WTC11 (cell line): ENCODE data around the gene FAM20C.

Experiments used
- ATF1 ChIP-seq: sonication (generic); formaldehyde crosslinking; IDR thresholded peaks from 2 replicates; pipeline ENCODE4 v1.8.1; 2023; ENCODE audit warnings: mild to moderate bottlenecking, moderate library complexity, missing genetic modification reagents
- ATF2 ChIP-seq: sonication (generic); formaldehyde crosslinking; IDR thresholded peaks from 2 replicates; pipeline ENCODE4 v1.8.1; 2022; ENCODE audit warnings: low read depth, missing genetic modification reagents, borderline replicate concordance
- CTCF ChIP-seq: fragments of 200-600 bp; IDR thresholded peaks from 2 replicates; pipeline ENCODE4 v1.8.0; 2022; ENCODE audit warnings: antibody characterized with exemption
- ETV6 ChIP-seq: sonication (generic); formaldehyde crosslinking; IDR thresholded peaks from 2 replicates; pipeline ENCODE4 v1.8.1; 2022; ENCODE audit warnings: mild to moderate bottlenecking, missing genetic modification reagents
- FOXJ3 ChIP-seq: sonication (generic); formaldehyde crosslinking; IDR thresholded peaks from 2 replicates; pipeline ENCODE4 v1.9.0; 2021; ENCODE audit warnings: missing genetic modification reagents, mild to moderate bottlenecking, borderline replicate concordance
- GABPB1 ChIP-seq: sonication (generic); formaldehyde crosslinking; IDR thresholded peaks from 2 replicates; pipeline ENCODE4 v1.8.1; 2023; ENCODE audit warnings: mild to moderate bottlenecking, missing genetic modification reagents
- MYBL2 ChIP-seq: sonication (generic); formaldehyde crosslinking; IDR thresholded peaks from 2 replicates; pipeline ENCODE4 v1.8.1; 2023; ENCODE audit warnings: mild to moderate bottlenecking, moderate library complexity, missing genetic modification reagents
- NR2C2 ChIP-seq: sonication (generic); formaldehyde crosslinking; IDR thresholded peaks from 2 replicates; pipeline ENCODE4 v1.8.0; 2022; ENCODE audit warnings: mild to moderate bottlenecking, missing genetic modification reagents
- SMAD3 ChIP-seq: sonication (generic); formaldehyde crosslinking; IDR thresholded peaks from 2 replicates; pipeline ENCODE4 v1.8.0; 2022; ENCODE audit warnings: missing genetic modification reagents, mild to moderate bottlenecking, borderline replicate concordance
- SOX15 ChIP-seq: fragments of 250-450 bp; sonication (Bioruptor Pico); IDR thresholded peaks from 2 replicates; pipeline ENCODE4 v1.9.0; 2021; ENCODE audit warnings: mild to moderate bottlenecking
- TP53 ChIP-seq: sonication (generic); formaldehyde crosslinking; IDR thresholded peaks from 2 replicates; pipeline ENCODE4 v1.8.1; 2023; ENCODE audit warnings: mild to moderate bottlenecking, missing genetic modification reagents
- ZNF138 ChIP-seq: sonication (generic); formaldehyde crosslinking; conservative IDR thresholded peaks from 2 replicates; pipeline ENCODE4 v1.8.1; 2022; ENCODE audit warnings: mild to moderate bottlenecking, moderate library complexity, missing genetic modification reagents

GRCh38 chr7:299628-300027, 107.3 kb downstream of the FAM20C start:
- TF ChIP-seq CTCF (no peak), ATF1 (CRISPR knock-in tag) (no peak), NR2C2 (CRISPR knock-in tag) (no peak), GABPB1 (no peak), SMAD3 (CRISPR knock-in tag) (no peak), FOXJ3 (no peak), ATF2 (no peak), TP53 (CRISPR knock-in tag) (no peak), SOX15 (no peak), ETV6 (no peak), ZNF138 (CRISPR knock-in tag) (no peak), MYBL2 (CRISPR knock-in tag) (no peak)
